ENCODE data around the gene TP53RK. TPM values are rescaled to one million over a fixed set of nuclear protein-coding genes. Genes with fewer than 3 reads are reported as not detected.

Gene TP53RK
- total and polyA plus RNA-seq, 5 donors from 2014 or later = 6.6 to 23.6 (median 18.0) TPM

GRCh38 chr20:46671866-46672542 lies 17.2 kb downstream of the TP53RK start:
- no peak for DNase-seq
- Mint-ChIP-seq H3K36me3 (peaks cover 15% of the 10 kb centered on the region), H3K4me1 (no peaks in the 10 kb centered on the region)

GRCh38 chr20:46670585-46671584 lies 18.4 kb downstream of the TP53RK start:
- no peaks in the 10 kb centered on the region for H3K4me1 ChIP-seq (ENCODE audit: control insufficient read depth, insufficient read depth, low read length, poor library complexity, severe bottlenecking)
- H3K4me3 ChIP-seq (ENCODE audit: low read depth, low read length) = no peak overlapping the region
- peaks cover 15% of the 10 kb centered on the region for H3K36me3 Mint-ChIP-seq
- ATAC-seq (ENCODE audit: low read depth in 2 of 2) (no peak), DNase-seq (no peak)
- peaks cover 0 to 16% of the 10 kb centered on the region in 2 experiments for H3K9me3 ChIP-seq (ENCODE audit: control insufficient read depth in 2 of 2, low read length in 2 of 2)
- H3K27ac ChIP-seq (ENCODE audit: insufficient read depth, low read length, poor library complexity, severe bottlenecking) = no peak overlapping the region
- H3K9me3 Mint-ChIP-seq = peaks cover 2 to 12% (median 4%) of the 10 kb centered on the region in 7 donors
- H3K27me3 Mint-ChIP-seq = no peaks in the 10 kb centered on the region
- no peaks in the 10 kb centered on the region for H3K27me3 ChIP-seq (ENCODE audit: control insufficient read depth, insufficient read depth, low read length)
- H3K27ac Mint-ChIP-seq = no peak overlapping the region
- no peaks in the 10 kb centered on the region for H3K4me1 Mint-ChIP-seq
- no peaks in the 10 kb centered on the region for H3K36me3 ChIP-seq (ENCODE audit: control insufficient read depth, insufficient read depth, low read length)
- H3K4me3 Mint-ChIP-seq = no peak overlapping the region

More at GRCh38 chr20:46671866-46672542, 17.2 kb downstream of the TP53RK start:
- Histone ChIP-seq H3K9me3 (ENCODE audit: control insufficient read depth in 2 of 2, low read length in 2 of 2) (peaks cover 0 to 16% of the 10 kb centered on the region in 2 experiments), H3K27me3 (ENCODE audit: control insufficient read depth, insufficient read depth, low read length) (no peaks in the 10 kb centered on the region), H3K4me1 (ENCODE audit: control insufficient read depth, insufficient read depth, low read length, poor library complexity, severe bottlenecking) (no peaks in the 10 kb centered on the region), H3K27ac (ENCODE audit: insufficient read depth, low read length, poor library complexity, severe bottlenecking) (no peak overlapping the region), H3K36me3 (ENCODE audit: control insufficient read depth, insufficient read depth, low read length) (no peaks in the 10 kb centered on the region), H3K4me3 (ENCODE audit: low read depth, low read length) (no peak overlapping the region)
- ATAC-seq (ENCODE audit: low read depth in 2 of 2) = no peak
- Mint-ChIP-seq H3K27ac (no peak overlapping the region), H3K9me3 (peaks cover 2 to 12% (median 4%) of the 10 kb centered on the region in 7 donors), H3K27me3 (no peaks in the 10 kb centered on the region), H3K4me3 (no peak overlapping the region)

GRCh38 chr20:46670228-46670584 lies 19.0 kb downstream of the TP53RK start:
- peaks cover 0 to 16% of the 10 kb centered on the region in 2 experiments for H3K9me3 ChIP-seq (ENCODE audit: control insufficient read depth in 2 of 2, low read length in 2 of 2)
- Mint-ChIP-seq H3K4me3 (no peak overlapping the region), H3K27me3 (no peaks in the 10 kb centered on the region), H3K9me3 (peaks cover 2 to 12% (median 4%) of the 10 kb centered on the region in 7 donors), H3K36me3 (peaks cover 15% of the 10 kb centered on the region), H3K27ac (no peak overlapping the region), H3K4me1 (no peaks in the 10 kb centered on the region)
- no peaks in the 10 kb centered on the region for H3K4me1 ChIP-seq (ENCODE audit: control insufficient read depth, insufficient read depth, low read length, poor library complexity, severe bottlenecking)
- H3K27ac ChIP-seq (ENCODE audit: insufficient read depth, low read length, poor library complexity, severe bottlenecking) = no peak overlapping the region
- ATAC-seq (ENCODE audit: low read depth in 2 of 2) (no peak), DNase-seq (no peak)
- H3K27me3 ChIP-seq (ENCODE audit: control insufficient read depth, insufficient read depth, low read length) = no peaks in the 10 kb centered on the region
- no peaks in the 10 kb centered on the region for H3K36me3 ChIP-seq (ENCODE audit: control insufficient read depth, insufficient read depth, low read length)
- no peak overlapping the region for H3K4me3 ChIP-seq (ENCODE audit: low read depth, low read length)

GRCh38 chr20:46666818-46667515 lies 22.3 kb downstream of the TP53RK start:
- DNase-seq (no peak), ATAC-seq (ENCODE audit: low read depth in 2 of 2) (no peak)
- no peaks in the 10 kb centered on the region for H3K36me3 ChIP-seq (ENCODE audit: control insufficient read depth, insufficient read depth, low read length)
- Mint-ChIP-seq H3K36me3 (peaks cover 18% of the 10 kb centered on the region), H3K9me3 (peaks cover 0 to 12% (median 4%) of the 10 kb centered on the region in 7 donors), H3K4me3 (no peak overlapping the region), H3K27me3 (no peaks in the 10 kb centered on the region), H3K4me1 (no peaks in the 10 kb centered on the region), H3K27ac (no peak overlapping the region)
- H3K27ac ChIP-seq (ENCODE audit: insufficient read depth, low read length, poor library complexity, severe bottlenecking) = no peak overlapping the region
- no peak overlapping the region for H3K4me3 ChIP-seq (ENCODE audit: low read depth, low read length)
- peaks cover 2% of the 10 kb centered on the region for H3K27me3 ChIP-seq (ENCODE audit: control insufficient read depth, insufficient read depth, low read length)
- no peaks in the 10 kb centered on the region for H3K4me1 ChIP-seq (ENCODE audit: control insufficient read depth, insufficient read depth, low read length, poor library complexity, severe bottlenecking)
- peaks cover 0 to 16% of the 10 kb centered on the region in 2 experiments for H3K9me3 ChIP-seq (ENCODE audit: control insufficient read depth in 2 of 2, low read length in 2 of 2)

GRCh38 chr20:46666306-46666705 lies 22.9 kb downstream of the TP53RK start:
- peaks cover 0 to 10% (median 4%) of the 10 kb centered on the region in 7 donors for H3K9me3 Mint-ChIP-seq
- H3K27ac ChIP-seq (ENCODE audit: insufficient read depth, low read length, poor library complexity, severe bottlenecking) = no peak overlapping the region
- H3K4me1 Mint-ChIP-seq = no peaks in the 10 kb centered on the region
- DNase-seq = no peak
- no peaks in the 10 kb centered on the region for H3K4me1 ChIP-seq (ENCODE audit: control insufficient read depth, insufficient read depth, low read length, poor library complexity, severe bottlenecking)
- no peak for ATAC-seq (ENCODE audit: low read depth in 2 of 2)
- no peak overlapping the region for H3K4me3 Mint-ChIP-seq
- peaks cover 2% of the 10 kb centered on the region for H3K27me3 ChIP-seq (ENCODE audit: control insufficient read depth, insufficient read depth, low read length)
- no peaks in the 10 kb centered on the region for H3K27me3 Mint-ChIP-seq
- H3K36me3 ChIP-seq (ENCODE audit: control insufficient read depth, insufficient read depth, low read length) = no peaks in the 10 kb centered on the region
- H3K9me3 ChIP-seq (ENCODE audit: control insufficient read depth in 2 of 2, low read length in 2 of 2) = peaks cover 0 to 12% of the 10 kb centered on the region in 2 experiments
- H3K27ac Mint-ChIP-seq = no peak overlapping the region
- no peak overlapping the region for H3K4me3 ChIP-seq (ENCODE audit: low read depth, low read length)
- H3K36me3 Mint-ChIP-seq = peaks cover 18% of the 10 kb centered on the region

GRCh38 chr20:46665602-46666001 lies 23.6 kb downstream of the TP53RK start:
- H3K36me3 ChIP-seq (ENCODE audit: control insufficient read depth, insufficient read depth, low read length) = no peaks in the 10 kb centered on the region
- no peak overlapping the region for H3K27ac Mint-ChIP-seq
- H3K27ac ChIP-seq (ENCODE audit: insufficient read depth, low read length, poor library complexity, severe bottlenecking) = no peak overlapping the region
- no peaks in the 10 kb centered on the region for H3K4me1 ChIP-seq (ENCODE audit: control insufficient read depth, insufficient read depth, low read length, poor library complexity, severe bottlenecking)
- DNase-seq (no peak), ATAC-seq (ENCODE audit: low read depth in 2 of 2) (no peak)
- peaks cover 0 to 5% of the 10 kb centered on the region in 2 experiments for H3K9me3 ChIP-seq (ENCODE audit: control insufficient read depth in 2 of 2, low read length in 2 of 2)
- H3K4me1 Mint-ChIP-seq = no peaks in the 10 kb centered on the region
- H3K27me3 Mint-ChIP-seq = peaks cover 6% of the 10 kb centered on the region
- H3K9me3 Mint-ChIP-seq = peaks cover 0 to 6% (median 3%) of the 10 kb centered on the region in 7 donors
- peaks cover 2% of the 10 kb centered on the region for H3K27me3 ChIP-seq (ENCODE audit: control insufficient read depth, insufficient read depth, low read length)
- H3K36me3 Mint-ChIP-seq = peaks cover 16% of the 10 kb centered on the region
- H3K4me3 Mint-ChIP-seq = no peak overlapping the region
- H3K4me3 ChIP-seq (ENCODE audit: low read depth, low read length) = no peak overlapping the region

GRCh38 chr20:46663531-46663930 lies 25.7 kb downstream of the TP53RK start:
- H3K36me3 Mint-ChIP-seq = peaks cover 9% of the 10 kb centered on the region
- H3K4me3 Mint-ChIP-seq = no peak overlapping the region
- no peak for DNase-seq
- Histone ChIP-seq H3K27me3 (ENCODE audit: control insufficient read depth, insufficient read depth, low read length) (peaks cover 2% of the 10 kb centered on the region), H3K36me3 (ENCODE audit: control insufficient read depth, insufficient read depth, low read length) (no peaks in the 10 kb centered on the region), H3K4me1 (ENCODE audit: control insufficient read depth, insufficient read depth, low read length, poor library complexity, severe bottlenecking) (no peaks in the 10 kb centered on the region), H3K27ac (ENCODE audit: insufficient read depth, low read length, poor library complexity, severe bottlenecking) (no peak overlapping the region), H3K4me3 (ENCODE audit: low read depth, low read length) (no peak overlapping the region), H3K9me3 (ENCODE audit: control insufficient read depth in 2 of 2, low read length in 2 of 2) (peaks cover 0 to 3% of the 10 kb centered on the region in 2 experiments)
- H3K27ac Mint-ChIP-seq = no peak overlapping the region
- no peaks in the 10 kb centered on the region for H3K4me1 Mint-ChIP-seq
- peaks cover 9% of the 10 kb centered on the region for H3K27me3 Mint-ChIP-seq
- peaks cover 0 to 2% (median 0%) of the 10 kb centered on the region in 7 donors for H3K9me3 Mint-ChIP-seq
- ATAC-seq (ENCODE audit: low read depth in 2 of 2) = no peak

Measured in CD4-positive, CD25-positive, alpha-beta regulatory T cell (primary cell).